BJ (cell line): Measurements from ENCODE around the gene YJEFN3. TPM values are rescaled to one million over a fixed set of nuclear protein-coding genes. Genes with fewer than 3 reads are reported as not detected.
A peak's percentile ranks its signal among the peaks of the same experiment; 100 is the strongest.

Source experiments
- CTCF ChIA-PET: fragments of 350-600 bp; formaldehyde crosslinking; extraction: SDS; loops from one replicate; lab custom pipeline; 2021; ENCODE audit warnings: antibody characterized with exemption, inconsistent platforms; lab: Yijun Ruan, JAX
- POLR2A ChIA-PET: fragments of 300-600 bp; sonication (Branson Sonifier 250); formaldehyde crosslinking; extraction: SDS; loops from one replicate; lab custom pipeline; 2021; ENCODE audit warnings: antibody characterized with exemption; lab: Charles Lee
- DNase-seq: peaks from one replicate; pipeline ENCODE4 v3.0.0-alpha.2; 2011; ENCODE audit warnings: low read depth
- H3K27me3 ChIP-seq: 2 replicates; pipeline ENCODE4 v1.6.0; 2011; ENCODE audit warnings: low read length; ENCODE audit not compliant: control insufficient read depth, insufficient read depth
- H3K36me3 ChIP-seq: 2 replicates; pipeline ENCODE4 v1.5.1; 2011; ENCODE audit warnings: low read length; ENCODE audit not compliant: control insufficient read depth, insufficient read depth
- H3K4me3 ChIP-seq: 2 replicates; pipeline ENCODE4 v1.5.1; 2011; ENCODE audit warnings: low read depth, mild to moderate bottlenecking, control low read depth, low read length
- polyA plus RNA-seq: library from polyadenylated mRNA; depleted of rRNA; stranded (reverse); fragments of >200 nt; gene quantifications from 2 replicates; pipeline ENCODE4 v1.2.3, GENCODE V29; 2011
- TF ChIP-seq, protein P1 (sequence below): IDR thresholded peaks from 2 replicates; pipeline ENCODE4 v1.5.1; 2011; ENCODE audit warnings: low read depth, mild to moderate bottlenecking, control low read depth, inconsistent platforms, low read length, moderate library complexity; ENCODE audit not compliant: insufficient read depth

YJEFN3 gene
- polyA plus RNA-seq, 1 experiment, result 1.1 TPM

DNA sequence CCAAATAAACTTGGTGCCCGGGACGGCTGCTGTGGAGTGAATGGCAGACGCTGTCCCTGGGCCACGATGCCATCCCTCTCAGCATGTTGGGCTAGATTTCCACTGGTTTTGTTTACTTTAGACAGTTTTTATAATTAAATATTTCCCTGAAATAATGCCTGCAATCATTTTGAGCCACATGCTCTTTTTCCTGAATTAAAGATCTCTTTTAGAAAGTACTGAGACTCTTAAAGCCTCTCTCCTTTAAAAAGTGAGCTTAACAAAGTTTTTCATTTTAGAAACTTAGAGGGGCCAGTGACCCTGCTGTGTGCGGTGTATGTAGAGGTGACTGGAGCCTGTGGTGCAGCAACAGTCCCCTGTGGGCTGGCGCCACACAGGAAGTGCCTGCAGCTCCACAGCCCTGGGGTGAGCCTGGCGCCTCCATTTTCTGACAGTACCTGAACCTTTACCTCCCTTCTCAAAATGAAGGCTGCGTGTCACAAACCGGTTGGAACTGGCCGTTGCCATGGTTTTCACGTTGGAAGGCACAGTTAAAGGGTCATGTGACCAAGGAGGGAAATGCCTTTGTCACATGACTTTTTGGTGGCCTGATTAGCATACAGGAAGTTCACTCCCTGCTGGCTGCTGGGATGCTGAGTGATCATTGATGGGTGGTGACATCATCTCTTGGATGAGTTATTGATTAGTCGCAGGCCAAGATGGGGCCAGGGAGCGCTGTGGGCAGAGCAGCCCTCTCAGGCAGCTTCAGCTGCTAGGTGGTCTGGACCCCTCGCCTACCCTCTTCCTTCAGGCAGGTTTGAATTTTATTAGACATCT is 39.6 kb upstream of the YJEFN3 start:
- CTCF ChIA-PET, result interaction anchor here (0.9 to 12.3 kb wide), 16 partner anchors 14 to 315 kb away, joined by 3 to 189 read pairs (median 8); partner anchors contain the start of gene GATAD2A
- peaks cover 8% of the 10 kb centered on the region for H3K36me3 ChIP-seq
- H3K27me3 ChIP-seq, result no peaks in the 10 kb centered on the region
- TF ChIP-seq, protein P1, sequence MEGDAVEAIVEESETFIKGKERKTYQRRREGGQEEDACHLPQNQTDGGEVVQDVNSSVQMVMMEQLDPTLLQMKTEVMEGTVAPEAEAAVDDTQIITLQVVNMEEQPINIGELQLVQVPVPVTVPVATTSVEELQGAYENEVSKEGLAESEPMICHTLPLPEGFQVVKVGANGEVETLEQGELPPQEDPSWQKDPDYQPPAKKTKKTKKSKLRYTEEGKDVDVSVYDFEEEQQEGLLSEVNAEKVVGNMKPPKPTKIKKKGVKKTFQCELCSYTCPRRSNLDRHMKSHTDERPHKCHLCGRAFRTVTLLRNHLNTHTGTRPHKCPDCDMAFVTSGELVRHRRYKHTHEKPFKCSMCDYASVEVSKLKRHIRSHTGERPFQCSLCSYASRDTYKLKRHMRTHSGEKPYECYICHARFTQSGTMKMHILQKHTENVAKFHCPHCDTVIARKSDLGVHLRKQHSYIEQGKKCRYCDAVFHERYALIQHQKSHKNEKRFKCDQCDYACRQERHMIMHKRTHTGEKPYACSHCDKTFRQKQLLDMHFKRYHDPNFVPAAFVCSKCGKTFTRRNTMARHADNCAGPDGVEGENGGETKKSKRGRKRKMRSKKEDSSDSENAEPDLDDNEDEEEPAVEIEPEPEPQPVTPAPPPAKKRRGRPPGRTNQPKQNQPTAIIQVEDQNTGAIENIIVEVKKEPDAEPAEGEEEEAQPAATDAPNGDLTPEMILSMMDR, result no peak
- DNase-seq, result peak; percentile 74
- POLR2A ChIA-PET, result no interaction called here
- no peak overlapping the region for H3K4me3 ChIP-seq

DNA sequence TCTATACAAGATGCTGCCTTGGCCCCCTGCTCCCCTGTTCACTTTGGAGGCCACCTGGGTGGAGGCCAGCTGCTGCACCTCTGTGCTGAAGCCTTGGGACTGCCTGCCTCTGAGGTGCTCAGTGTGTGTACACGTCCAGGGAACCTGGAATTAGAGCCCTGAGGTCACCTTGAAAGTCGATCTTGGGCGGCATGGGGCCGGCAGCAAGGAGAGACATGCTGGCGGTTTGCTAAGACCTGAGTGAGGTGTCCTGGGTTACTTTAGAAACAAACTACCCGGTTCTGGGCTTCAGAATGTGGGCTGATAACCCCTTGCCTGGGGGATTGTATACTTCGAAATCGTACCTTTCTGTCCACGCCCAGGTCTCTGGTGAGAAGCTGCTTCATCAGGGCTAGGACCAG is 38.9 kb upstream of the YJEFN3 start:
- no peak for DNase-seq
- Histone ChIP-seq H3K4me3 (no peak overlapping the region), H3K36me3 (peaks cover 15% of the 10 kb centered on the region), H3K27me3 (no peaks in the 10 kb centered on the region)
- CTCF ChIA-PET, result interaction anchor here (0.8 to 12.3 kb wide), 30 partner anchors 15 to 315 kb away, joined by 3 to 189 read pairs (median 6); partner anchors contain the start of gene GATAD2A
- POLR2A ChIA-PET, result interaction anchor here (1.1 kb wide), 1 partner anchor 125 kb away, joined by 5 read pairs; no protein-coding TSS in a partner anchor
- TF ChIP-seq, protein P1, result no peak

DNA sequence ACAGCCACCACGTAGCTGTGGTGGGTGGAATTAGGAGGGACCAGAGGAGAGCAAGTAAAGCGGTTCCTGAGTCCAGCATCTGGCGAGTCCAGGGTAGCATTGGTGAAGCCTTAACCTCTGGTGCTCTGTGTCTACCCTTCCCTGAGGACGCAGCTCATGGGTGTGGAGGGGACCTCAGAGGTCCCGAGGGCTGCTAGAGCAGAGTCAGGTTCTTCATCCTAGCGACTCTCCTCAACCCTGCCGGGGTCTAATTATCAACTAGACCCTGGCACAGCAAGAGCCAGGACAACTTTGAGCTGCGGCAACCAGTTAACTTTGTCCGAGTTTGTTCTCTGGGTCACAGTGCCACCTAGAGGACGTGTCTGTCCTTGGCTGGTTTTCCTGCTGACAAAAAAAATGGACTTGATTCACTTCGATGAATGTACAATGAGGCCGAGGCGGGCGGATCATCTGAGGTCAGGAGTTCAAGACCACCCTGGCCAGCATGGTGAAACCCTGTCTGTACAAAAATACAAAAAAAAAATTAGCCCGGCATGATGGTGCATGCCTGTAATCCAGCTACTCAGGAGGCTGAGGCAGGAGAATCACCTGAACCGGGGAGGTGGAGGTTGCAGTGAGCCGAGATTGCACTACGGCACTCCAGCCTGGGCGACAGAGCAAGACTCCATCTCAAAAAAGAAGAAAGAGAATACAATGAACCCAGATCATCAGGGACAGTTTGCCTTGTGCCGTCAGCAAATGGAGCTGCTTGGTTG is 38.3 kb upstream of the YJEFN3 start:
- no peaks in the 10 kb centered on the region for H3K27me3 ChIP-seq
- peak; percentile 39 for DNase-seq
- TF ChIP-seq, protein P1, result peak; percentile 83
- CTCF ChIA-PET, result interaction anchor here (0.6 to 12.3 kb wide), 37 partner anchors 9 to 344 kb away, joined by 3 to 189 read pairs (median 4); partner anchors contain the start of gene GATAD2A
- peaks cover 15% of the 10 kb centered on the region for H3K36me3 ChIP-seq
- H3K4me3 ChIP-seq, result no peak overlapping the region
- POLR2A ChIA-PET, result interaction anchor here (1.1 kb wide), 1 partner anchor 125 kb away, joined by 5 read pairs; no protein-coding TSS in a partner anchor

DNA sequence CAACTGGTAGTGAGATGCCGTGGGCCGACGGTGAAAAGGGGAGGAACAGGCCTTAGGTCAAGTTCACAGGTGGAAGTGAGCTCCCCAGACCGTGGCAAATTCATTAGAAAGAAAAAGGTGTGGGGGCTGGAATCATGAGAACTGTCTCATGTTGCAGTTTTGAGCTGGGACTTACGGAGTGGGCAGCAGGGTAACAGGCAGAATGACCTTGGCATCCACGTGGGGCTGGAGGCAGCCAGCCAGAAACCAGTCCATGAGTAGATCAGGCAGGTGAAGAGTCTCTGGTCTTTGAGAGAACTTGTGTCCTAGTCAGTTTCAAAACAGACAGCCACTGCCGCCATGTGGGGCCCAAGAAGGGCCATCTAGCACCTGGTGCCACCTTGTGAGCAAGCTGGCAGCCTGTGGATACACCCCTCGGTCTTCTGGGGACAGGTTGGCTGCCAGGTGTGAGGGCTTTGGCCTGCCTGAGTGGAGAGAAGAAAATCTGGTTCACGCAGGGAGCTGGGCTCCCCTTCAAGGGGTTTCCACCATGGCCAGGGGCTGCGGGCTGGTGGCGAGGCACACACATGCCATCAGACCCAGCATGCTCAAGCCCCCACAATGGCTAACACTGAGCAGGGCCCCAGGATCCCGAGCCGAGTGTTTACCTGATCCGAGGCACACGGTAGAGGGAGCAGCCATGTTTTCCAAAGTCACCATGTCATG is 37.2 kb upstream of the YJEFN3 start:
- ChIA-PET POLR2A (no interaction called here), CTCF (interaction anchor here (0.6 to 12.3 kb wide), 20 partner anchors 8 to 345 kb away, joined by 3 to 189 read pairs (median 7); no protein-coding TSS in a partner anchor)
- H3K27me3 ChIP-seq, result no peaks in the 10 kb centered on the region
- H3K36me3 ChIP-seq, result peaks cover 25% of the 10 kb centered on the region
- DNase-seq, result no peak
- TF ChIP-seq, protein P1, result no peak
- no peak overlapping the region for H3K4me3 ChIP-seq
